ENCODE results near the gene PGC. TPM values are rescaled to one million over a fixed set of nuclear protein-coding genes. Genes with fewer than 3 reads are reported as not detected.

Gene PGC
- total and polyA plus RNA-seq, 2 experiments from 2014 or later, result 0.10 TPM; not detected in 1

GRCh38 chr6:41784581-41785171, 37.5 kb upstream of the PGC start:
- H3K27me3 ChIP-seq, result no peaks in the 10 kb centered on the region
- peak in 1 of 2 donors; percentile 49 for DNase-seq (ENCODE audit: low read depth in 1 of 2, low spot score in 1 of 2)
- peaks cover 22% of the 10 kb centered on the region for H3K4me1 ChIP-seq (ENCODE audit: low read depth)
- TF ChIP-seq CTCF (IDR thresholded peaks at IDR 0.05; ENCODE audit: low read depth, low read length), result no peak
- H3K27ac ChIP-seq, result no peak overlapping the region
- H3K4me3 ChIP-seq, result no peak overlapping the region
- no peaks in the 10 kb centered on the region for H3K36me3 ChIP-seq
- H3K9me3 ChIP-seq (ENCODE audit: low read depth), result no peaks in the 10 kb centered on the region

GRCh38 chr6:41783106-41783780, 36.0 kb upstream of the PGC start:
- H3K27ac ChIP-seq, result no peak overlapping the region
- no peak for TF ChIP-seq CTCF (IDR thresholded peaks at IDR 0.05; ENCODE audit: low read depth, low read length)
- no peak for DNase-seq (ENCODE audit: low read depth in 1 of 2, low spot score in 1 of 2)
- H3K27me3 ChIP-seq, result no peaks in the 10 kb centered on the region
- no peaks in the 10 kb centered on the region for H3K9me3 ChIP-seq (ENCODE audit: low read depth)
- H3K4me1 ChIP-seq (ENCODE audit: low read depth), result peaks cover 26% of the 10 kb centered on the region
- H3K4me3 ChIP-seq, result no peak overlapping the region
- H3K36me3 ChIP-seq, result no peaks in the 10 kb centered on the region

DNA sequence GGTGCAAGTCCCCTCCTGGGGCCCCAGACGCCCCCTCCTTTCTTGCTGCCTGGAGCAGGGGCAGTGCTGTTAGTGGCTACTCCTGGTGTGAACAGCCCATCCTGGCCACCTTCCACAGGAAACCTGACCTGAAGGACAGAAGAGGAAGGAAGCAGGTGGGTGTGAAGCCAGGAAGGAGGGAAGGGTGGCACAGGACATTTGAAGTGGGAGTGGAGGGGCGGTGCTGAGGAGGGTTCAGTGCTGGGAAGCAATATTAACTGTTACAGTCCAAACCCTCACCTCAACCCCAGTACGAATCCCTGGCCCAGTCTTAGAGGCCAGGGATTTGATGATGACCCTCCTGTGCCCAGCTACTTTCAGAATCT, 34.2 kb upstream of the PGC start:
- H3K9me3 ChIP-seq (ENCODE audit: low read depth), result no peaks in the 10 kb centered on the region
- peak overlapping the region; percentile 68 for H3K4me3 ChIP-seq
- no peaks in the 10 kb centered on the region for H3K36me3 ChIP-seq
- peak overlapping the region; percentile 75 for H3K27ac ChIP-seq
- DNase-seq (ENCODE audit: low read depth in 1 of 2, low spot score in 1 of 2), result peak in 1 of 2 donors; percentile 12
- H3K27me3 ChIP-seq, result no peaks in the 10 kb centered on the region
- peaks cover 26% of the 10 kb centered on the region for H3K4me1 ChIP-seq (ENCODE audit: low read depth)
- TF ChIP-seq CTCF (IDR thresholded peaks at IDR 0.05; ENCODE audit: low read depth, low read length), result no peak

DNA sequence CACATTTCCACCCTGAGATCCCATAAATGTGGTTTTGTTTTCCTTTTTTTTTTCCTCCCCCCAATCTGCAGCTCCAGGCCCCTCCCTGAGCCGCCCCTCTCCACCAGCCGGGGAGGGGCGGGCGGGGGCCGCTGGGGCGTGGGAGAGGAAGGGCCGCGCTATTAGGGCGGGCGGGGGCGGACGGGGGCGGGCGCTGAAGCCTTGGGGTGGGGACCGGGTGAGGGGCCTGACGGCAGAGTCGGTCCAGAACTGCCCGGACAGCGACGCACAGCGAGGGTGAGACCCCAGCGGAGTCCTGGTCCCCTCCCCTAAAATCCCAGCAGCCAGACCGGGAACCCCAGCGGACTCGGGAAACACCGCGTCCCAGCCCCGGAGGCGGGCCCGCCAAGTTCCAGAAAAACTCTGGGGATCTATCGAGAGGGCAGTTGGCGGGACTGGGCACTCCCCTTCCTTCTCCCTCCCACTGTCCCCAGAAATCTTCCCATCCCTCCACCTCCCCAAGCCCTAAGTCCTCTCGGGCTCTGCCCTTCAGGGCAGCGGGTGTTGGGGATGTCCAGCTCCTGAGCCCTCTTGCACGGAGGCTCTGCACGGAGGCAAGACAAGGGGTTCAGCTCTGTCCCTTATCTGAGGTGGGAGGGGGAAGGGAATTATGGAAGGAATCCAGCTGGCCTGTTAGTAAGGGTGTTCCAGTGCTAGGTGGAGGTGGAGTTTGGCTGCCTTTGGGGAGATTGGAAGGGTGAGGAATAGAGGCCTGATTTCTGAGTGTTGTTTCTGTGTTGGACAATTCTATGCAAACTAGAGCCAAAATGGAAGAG, 33.6 kb upstream of the PGC start, which contains the start of gene PRICKLE4:
Gene PRICKLE4, plus strand, starts transcription at position 232 of the 815 bp plus-strand sequence. CDS start 2,692 bp downstream, outside the sequence.
- no peaks in the 10 kb centered on the region for H3K27me3 ChIP-seq
- H3K9me3 ChIP-seq (ENCODE audit: low read depth), result no peaks in the 10 kb centered on the region
- peak within 1 kb of the TSS; percentile 75 for H3K27ac ChIP-seq
- H3K4me3 ChIP-seq, result peak within 1 kb of the TSS; percentile 68
- no peak for TF ChIP-seq CTCF (IDR thresholded peaks at IDR 0.05; ENCODE audit: low read depth, low read length)
- H3K36me3 ChIP-seq, result no peaks in the 10 kb centered on the region
- H3K4me1 ChIP-seq (ENCODE audit: low read depth), result peaks cover 22% of the 10 kb centered on the region
- peak; percentile 56 to 69 for DNase-seq (ENCODE audit: low read depth in 1 of 2, low spot score in 1 of 2)

DNA sequence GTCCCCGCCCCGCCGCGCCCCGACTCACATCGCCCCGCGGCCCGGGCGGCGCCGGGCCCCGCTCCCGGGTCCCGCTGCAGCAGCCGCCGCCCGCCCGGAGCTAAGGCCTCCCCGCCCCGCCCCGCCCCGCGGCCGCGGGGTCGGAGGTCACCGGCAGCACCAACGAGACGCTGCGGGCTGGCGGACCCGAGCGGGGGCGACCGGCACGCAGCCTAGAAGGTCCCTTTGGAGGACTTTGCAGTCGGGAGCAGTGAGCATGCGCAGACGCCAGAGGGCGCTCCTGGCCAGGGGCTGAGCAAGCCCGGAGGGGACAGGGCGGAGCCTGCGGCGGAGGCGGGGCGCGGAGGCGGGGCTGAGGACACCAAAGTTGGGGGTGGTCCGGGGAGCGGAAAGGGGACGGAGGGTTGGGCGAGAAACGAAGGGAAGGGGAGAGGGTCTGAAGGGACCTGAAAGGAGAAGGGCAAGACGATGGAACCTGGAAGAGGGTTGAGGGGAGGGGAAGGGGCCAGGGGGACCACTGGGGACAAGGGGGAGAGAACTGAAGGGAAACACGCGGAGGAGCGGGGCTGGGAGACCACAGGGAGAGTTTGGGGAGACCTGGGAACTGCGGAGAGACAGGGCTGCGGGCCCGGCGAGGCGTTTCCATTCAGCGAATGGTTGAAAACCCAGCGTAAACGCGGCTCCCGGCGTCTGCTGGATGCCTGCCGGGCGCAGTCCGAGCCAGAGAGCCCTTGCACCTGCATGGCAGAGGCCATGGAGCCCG, 32.8 kb upstream of the PGC start, which contains the start of gene FRS3:
Gene FRS3, minus strand, starts transcription at position 113 of the 763 bp plus-strand sequence. CDS start 2,913 bp downstream, outside the sequence.
- DNase-seq (ENCODE audit: low read depth in 1 of 2, low spot score in 1 of 2), result peak; percentile 97
- Histone ChIP-seq H3K4me3 (peak within 1 kb of the TSS; percentile 68), H3K4me1 (ENCODE audit: low read depth) (peaks cover 15% of the 10 kb centered on the region), H3K9me3 (ENCODE audit: low read depth) (no peaks in the 10 kb centered on the region), H3K36me3 (peaks cover 5% of the 10 kb centered on the region), H3K27me3 (no peaks in the 10 kb centered on the region), H3K27ac (peak within 1 kb of the TSS; percentile 75)
- peak; percentile 87 for TF ChIP-seq CTCF (IDR thresholded peaks at IDR 0.05; ENCODE audit: low read depth, low read length)

All from cardiac muscle cell (in vitro differentiated cells and primary cell).